ENCODE measurements around the gene TSPO2.
"Not testable (repeated sequence)": the region's sequence is repeated elsewhere in the genome, so short reads cannot be mapped to it uniquely, and the experiment has no call there.

Gene TSPO2, protein sequence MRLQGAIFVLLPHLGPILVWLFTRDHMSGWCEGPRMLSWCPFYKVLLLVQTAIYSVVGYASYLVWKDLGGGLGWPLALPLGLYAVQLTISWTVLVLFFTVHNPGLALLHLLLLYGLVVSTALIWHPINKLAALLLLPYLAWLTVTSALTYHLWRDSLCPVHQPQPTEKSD

GRCh38 chr6:41042226-41043055 is at the start of gene TSPO2:
TSPO2 (plus strand) TSS chr6:41042467; CDS start chr6:41042986, 519 bp downstream.
- no peak for DNase-seq

- DNase-seq: no peak
Observed at GRCh38 chr6:40992746-40993145, 49.5 kb upstream of the TSPO2 start.

GRCh38 chr6:40996591-40997233 is 45.6 kb upstream of the TSPO2 start:
- no peak for DNase-seq

DNA sequence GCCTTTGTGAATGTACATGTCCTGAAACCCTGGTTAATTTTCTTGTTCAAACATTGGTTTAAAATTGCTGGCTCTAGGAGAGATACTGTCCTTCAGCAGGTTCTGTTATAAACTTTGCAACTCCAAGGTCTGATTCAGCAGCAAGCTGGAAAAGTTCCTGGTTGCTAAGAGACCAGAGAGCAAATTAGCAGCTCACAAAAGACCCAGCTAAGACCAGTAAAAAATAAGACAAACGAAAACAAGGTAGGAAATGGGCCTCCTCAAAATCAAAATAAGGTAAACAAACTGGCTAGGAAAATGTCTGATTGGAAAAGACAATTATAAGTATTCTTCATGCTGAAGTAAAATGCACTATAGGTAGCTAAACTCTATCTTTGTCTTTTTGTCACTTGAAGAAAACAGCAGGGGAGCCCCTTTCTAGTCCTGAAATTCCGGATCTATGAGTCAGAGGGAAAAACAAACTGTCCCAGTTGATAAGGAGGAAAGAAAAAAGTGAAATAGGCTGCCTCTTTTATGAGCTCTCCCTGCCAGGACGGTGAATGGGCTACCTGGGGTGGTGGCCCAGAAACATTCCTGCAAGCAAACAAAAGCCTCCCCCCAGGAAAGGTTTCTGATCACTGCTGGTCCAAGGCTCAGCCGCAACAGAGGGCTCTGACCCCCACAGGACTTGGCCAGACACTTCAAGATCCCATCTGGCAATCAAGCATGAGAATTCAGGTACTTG is 44.9 kb upstream of the TSPO2 start:
- no peak for DNase-seq

GRCh38 chr6:40998661-40999060 is 43.6 kb upstream of the TSPO2 start:
- DNase-seq: no peak

DNA sequence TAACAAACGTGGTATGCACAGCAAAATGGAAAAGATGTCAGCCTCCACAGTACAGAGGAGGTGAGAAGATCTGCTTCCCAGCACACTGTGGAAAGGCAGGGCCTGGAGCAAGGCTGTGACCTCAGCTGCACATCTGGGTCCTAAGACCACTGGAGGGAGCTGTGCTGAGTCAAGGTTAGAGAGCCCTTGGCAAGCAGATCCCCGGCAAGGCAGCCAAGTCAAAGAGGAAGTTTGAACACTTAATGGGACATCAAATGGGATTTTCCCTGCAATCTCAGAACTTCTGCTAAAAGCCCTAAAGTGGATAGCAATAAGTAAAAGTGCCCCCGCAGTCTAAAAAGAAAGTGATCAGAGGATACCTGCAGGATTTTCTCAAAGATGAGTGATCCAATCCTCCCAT is 42.7 kb upstream of the TSPO2 start:
- no peak for DNase-seq

GRCh38 chr6:41000248-41000647 is 42.0 kb upstream of the TSPO2 start:
- no peak for DNase-seq

- DNase-seq: no peak
Observed at GRCh38 chr6:41002168-41002567, 40.1 kb upstream of the TSPO2 start.

- peak; percentile 39 for DNase-seq
Observed at GRCh38 chr6:41006217-41006616, 36.0 kb upstream of the TSPO2 start.

DNA sequence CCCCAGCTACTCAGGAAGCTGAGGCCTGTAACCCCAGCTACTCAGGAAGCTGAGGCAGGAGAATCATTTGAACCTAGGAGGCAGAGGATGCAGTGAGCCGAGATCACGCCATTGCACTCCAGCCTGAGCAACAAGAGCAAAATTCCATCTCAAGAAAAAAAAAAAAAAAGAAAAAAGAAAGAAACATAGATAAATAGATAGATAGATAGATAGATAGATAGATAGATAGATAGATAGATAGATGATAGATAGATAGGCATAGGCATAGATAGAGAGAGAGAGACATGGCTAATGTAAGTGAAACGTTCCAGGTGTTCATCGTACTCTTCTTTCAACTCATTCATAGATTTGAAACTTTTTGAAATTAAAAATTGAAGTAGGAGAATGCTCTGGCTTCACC is 35.3 kb upstream of the TSPO2 start:
- not testable (repeated sequence) for DNase-seq

DNA sequence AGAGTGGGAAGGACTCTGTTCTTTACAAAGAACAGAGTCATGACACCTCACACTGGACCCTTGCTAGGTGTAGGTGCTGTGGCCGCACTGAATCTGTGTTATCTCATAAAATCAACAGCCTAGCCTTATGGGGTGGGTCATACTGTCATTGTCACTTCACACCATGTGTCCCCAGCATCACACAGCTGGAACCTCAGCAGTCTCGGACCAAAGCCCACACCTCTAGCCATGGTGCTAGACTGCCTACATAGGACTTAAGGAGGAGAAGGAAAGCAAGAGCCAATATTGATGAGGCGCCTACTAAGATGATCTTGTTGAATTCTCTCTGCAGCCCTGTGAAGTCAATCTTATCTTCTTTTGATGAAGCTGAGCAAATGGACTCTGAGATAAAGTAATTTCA is 34.3 kb upstream of the TSPO2 start:
- no peak for DNase-seq

DNA sequence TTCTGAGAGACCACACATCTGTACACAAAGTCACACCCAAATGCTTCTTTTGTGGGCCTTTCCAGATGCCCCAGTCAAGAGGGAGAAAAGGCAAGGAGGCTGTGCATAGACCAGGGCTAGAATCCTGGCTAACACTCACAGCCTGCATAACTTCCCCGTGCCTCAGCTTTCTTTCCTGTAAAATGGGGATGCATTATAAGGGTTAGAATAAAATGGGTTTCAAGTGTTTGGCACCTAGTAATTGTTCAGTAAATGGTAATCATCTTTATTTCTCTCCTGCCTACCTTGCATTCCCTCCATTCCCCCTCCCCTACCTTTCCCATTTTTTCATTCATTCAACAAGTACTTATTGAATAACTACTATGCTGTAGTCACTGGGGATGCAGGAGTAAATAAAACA is 32.6 kb upstream of the TSPO2 start:
- no peak for DNase-seq

DNA sequence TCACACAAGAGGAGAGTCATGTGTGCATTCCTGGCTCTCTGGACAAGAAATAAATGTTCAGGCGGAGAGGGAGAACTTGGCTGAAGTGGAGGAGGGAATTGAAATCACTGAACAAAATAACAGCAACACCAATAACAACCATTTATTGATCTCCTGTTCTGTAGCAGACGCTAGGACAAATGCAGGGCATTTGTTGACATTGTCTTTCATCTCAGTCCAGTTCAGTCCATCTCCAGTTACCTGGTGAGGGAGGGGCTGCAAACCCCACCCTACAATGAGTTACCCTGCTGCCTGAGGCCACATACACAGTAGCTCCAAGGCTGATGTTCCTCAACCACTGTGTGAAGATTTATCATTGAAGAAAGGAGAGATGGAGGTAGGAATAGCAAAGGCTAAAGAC is 30.6 kb upstream of the TSPO2 start:
- DNase-seq: no peak

DNA sequence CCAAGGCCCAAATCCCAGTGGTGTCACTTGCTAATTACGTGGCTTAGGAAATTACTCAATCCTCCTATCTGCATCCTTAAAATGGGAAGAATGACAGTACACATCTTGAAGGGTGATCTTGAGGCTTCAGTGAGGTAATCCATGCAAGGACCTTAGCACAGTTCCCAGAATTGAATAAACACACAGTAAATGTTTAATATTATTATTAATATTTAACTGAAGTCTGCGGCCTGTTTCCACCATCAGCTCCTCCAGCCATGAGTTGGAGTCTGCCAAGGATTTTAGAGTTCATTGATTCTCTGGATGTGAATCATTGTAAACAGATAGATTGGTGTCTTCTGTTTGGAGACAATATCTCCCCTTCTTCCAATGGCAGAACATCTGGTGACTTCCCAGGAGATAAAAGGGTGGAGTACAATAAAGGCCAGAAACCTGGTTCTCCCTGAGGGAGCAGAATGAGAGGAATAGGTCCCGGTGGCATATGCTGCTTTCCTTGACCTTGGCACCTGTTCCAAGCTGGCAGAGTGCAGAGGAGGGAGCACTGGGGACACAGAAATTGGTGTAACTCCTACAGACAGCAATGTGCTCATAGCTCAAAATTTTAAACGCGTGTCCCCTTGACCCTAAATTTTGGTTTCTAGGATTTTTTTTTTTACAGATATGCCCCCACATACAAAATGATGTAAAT is 28.7 kb upstream of the TSPO2 start:
- DNase-seq: no peak

- DNase-seq: no peak
Observed at GRCh38 chr6:41014780-41015179, 27.5 kb upstream of the TSPO2 start.

DNA sequence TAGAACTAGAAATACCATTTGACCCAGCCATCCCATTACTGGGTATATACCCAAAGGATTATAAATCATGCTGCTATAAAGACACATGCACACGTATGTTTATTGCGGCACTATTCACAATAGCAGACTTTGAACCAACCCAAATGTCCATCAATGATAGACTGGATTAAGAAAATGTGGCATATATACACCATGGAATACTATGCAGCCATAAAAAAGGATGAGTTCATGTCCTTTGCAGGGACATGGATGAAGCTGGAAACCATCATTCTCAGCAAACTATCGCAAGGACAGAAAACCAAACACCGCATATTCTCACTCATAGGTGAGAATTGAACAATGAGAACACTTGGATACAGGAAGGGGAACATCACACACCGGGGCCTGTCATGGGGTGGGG is 26.4 kb upstream of the TSPO2 start:
- DNase-seq: not testable (repeated sequence)

GRCh38 chr6:41017663-41018062 is 24.6 kb upstream of the TSPO2 start:
- DNase-seq: no peak

DNA sequence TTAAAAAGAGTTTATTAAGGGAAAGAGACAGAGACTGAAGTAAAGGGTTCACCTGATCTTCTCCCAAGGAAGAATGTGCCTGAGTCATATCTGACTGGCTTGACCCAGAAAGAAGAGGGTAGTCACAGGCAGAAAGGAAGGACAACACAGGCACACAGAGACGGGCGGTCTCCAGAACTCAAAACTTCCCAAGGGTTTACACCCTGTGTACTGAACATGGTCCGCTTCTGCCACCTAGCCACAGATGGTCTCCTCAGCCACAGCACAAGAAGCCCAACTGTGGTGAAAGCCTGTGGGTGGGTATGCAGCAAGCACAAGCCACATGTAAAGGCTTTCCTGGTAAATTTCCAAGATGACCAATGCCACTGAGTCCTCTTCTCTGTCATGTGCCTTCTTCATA is 20.4 kb upstream of the TSPO2 start:
- DNase-seq: no peak

DNA sequence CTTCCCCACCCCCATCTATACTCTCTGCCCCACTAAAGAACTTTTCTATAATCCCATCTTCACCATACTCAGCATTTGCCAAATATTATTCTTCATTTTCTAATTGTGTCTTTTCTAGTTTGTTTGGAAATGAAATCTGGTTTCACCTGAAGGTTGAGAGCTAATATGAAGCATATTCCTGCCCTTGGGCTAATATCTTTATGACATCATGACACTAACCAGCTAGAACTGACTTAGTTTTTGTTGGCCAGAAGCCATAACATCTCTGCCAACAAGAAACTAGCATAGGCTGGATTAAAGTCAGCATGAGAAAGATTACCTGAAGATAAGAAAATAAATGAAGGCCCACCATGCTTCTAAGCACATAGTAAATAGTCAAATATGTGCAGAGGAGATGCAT is 20.0 kb upstream of the TSPO2 start:
- DNase-seq: no peak

- no peak for DNase-seq
Observed at GRCh38 chr6:41023114-41023513, 19.2 kb upstream of the TSPO2 start.

DNA sequence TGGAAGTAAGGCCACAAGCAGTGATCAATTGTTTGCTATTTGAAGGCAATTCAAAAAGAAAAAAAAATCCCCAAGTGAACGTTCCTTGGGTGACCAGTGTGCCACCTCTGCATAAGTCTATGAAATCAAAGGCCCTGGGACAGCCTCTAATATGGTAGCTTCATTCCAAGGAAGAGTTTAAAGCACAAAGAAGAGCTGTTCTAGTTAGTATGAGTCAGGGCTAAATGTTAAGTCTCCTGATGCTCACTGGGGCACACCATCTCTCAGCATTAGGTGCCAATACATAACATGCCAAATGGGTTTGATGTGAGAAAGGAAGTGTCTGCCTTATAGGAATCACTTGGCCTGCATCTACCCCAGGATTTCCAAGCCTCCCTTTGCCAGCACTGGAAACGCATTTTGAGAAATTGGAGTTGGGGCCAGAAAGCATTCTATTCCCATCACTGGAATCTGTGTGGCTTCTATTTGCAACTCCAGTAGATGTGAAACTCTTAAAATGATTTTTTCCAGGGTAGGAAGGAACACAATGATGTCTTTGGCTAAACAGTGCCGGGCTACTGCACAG is 16.2 kb upstream of the TSPO2 start:
- DNase-seq: no peak

GRCh38 chr6:41027241-41027640 is 15.0 kb upstream of the TSPO2 start:
- DNase-seq: no peak

Data from stimulated activated CD4-positive, alpha-beta T cell treated with anti-CD3 and anti-CD28 coated beads, Interleukin-4, amount 100 ng/mL, for 1 hour (primary cell).